OCI-LY1 (cell line): ENCODE measurements around the gene RHBG.
A peak's percentile ranks its signal among the peaks of the same experiment; 100 is the strongest.

Experiments
- EZH2 ChIP-seq: fragments of 200-600 bp; sonication (generic), shearing (Covaris generic); IDR thresholded peaks from 2 replicates; pipeline ENCODE4 v1.8.0; 2017; ENCODE audit warnings: borderline replicate concordance, mixed run types, mild to moderate bottlenecking, antibody characterized with exemption, low read length, moderate library complexity, mixed read lengths
- TF ChIP-seq, protein P1 (sequence below): fragments of 200-600 bp; sonication (generic), shearing (Covaris generic); IDR thresholded peaks from 2 replicates; pipeline ENCODE4 v1.5.1; 2017; ENCODE audit warnings: mild to moderate bottlenecking, antibody characterized with exemption, low read length, moderate library complexity, mixed read lengths

DNA sequence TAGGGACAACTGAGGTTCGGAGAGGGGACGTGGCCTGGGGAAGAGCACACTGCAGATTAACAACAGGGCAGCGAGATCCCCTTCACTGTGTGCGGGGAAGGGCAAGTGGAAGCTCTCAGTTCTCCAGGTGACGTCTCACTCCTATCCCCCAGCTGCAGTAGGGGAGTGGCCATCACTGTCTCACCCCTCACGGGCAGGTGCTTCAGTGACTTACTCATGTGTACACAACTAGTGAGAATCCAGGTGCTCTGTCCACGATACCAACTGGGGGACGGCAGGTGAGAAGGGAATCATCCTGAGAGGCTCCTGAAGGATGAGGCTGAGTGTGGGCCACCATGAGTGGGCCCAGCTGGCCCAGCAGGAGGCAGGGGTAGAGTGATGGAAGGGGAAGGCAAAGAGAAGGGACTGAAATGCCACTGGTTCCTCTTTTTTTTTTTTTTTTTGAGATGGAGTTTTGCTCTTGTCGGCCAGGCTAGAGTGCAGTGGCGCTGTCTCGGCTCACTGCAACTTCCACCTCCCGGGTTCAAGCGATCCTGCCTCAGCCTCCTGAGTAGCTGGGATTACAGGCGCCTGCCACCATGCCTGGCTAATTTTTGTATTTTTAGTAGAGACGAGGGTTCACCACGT is 25.9 kb downstream of the RHBG start:
- TF ChIP-seq EZH2: no peak
- TF ChIP-seq, protein P1, sequence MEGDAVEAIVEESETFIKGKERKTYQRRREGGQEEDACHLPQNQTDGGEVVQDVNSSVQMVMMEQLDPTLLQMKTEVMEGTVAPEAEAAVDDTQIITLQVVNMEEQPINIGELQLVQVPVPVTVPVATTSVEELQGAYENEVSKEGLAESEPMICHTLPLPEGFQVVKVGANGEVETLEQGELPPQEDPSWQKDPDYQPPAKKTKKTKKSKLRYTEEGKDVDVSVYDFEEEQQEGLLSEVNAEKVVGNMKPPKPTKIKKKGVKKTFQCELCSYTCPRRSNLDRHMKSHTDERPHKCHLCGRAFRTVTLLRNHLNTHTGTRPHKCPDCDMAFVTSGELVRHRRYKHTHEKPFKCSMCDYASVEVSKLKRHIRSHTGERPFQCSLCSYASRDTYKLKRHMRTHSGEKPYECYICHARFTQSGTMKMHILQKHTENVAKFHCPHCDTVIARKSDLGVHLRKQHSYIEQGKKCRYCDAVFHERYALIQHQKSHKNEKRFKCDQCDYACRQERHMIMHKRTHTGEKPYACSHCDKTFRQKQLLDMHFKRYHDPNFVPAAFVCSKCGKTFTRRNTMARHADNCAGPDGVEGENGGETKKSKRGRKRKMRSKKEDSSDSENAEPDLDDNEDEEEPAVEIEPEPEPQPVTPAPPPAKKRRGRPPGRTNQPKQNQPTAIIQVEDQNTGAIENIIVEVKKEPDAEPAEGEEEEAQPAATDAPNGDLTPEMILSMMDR: peak; percentile 22; the same call in 1 of the 2 replicates
